C4-2B (cell line): ENCODE measurements around the gene PARP12.

ENCODE experiments used
- CTCF ChIP-seq: fragments of 450-650 bp; conservative IDR thresholded peaks from 2 replicates; pipeline ENCODE4 v1.5.1; 2017; ENCODE audit warnings: mild to moderate bottlenecking
- ZFX ChIP-seq: fragments of 450-650 bp; IDR thresholded peaks from 2 replicates; pipeline ENCODE4 v1.6.1; 2017

- TF ChIP-seq CTCF (no peak), ZFX (no peak)
Observed at GRCh38 chr7:140041659-140042385, 20.9 kb downstream of the PARP12 start.
